ENCODE data around the gene AASDH.

DNA sequence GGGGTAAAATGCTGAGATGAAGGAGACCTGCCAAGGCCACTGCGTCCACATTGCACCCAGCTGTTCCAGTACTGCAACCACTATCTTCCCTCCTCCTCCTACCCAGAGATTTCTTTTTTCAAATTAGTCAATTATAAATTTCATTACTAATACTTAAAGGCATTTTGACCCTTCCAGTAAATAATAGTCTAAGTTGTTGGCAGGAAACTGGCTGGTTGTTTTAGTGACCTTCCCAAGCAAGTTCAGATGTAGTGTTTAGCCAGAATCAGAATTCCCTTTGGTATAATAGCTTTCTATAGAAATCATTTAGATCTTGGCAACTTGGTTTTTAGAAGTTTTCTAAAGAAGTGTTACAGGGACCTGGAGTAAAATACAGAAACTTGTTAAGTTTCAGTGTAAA lies 66.0 kb downstream of the AASDH start:
- TF ChIP-seq POLR2A (IDR thresholded peaks at IDR 0.05; ENCODE audit: low read depth, low read length) (no peak), BHLHE40 (IDR thresholded peaks at IDR 0.05; ENCODE audit: low read depth, low read length) (no peak), RAD21 (IDR thresholded peaks at IDR 0.05; ENCODE audit: low read length) (no peak), SMC3 (IDR thresholded peaks at IDR 0.05; ENCODE audit: low read depth, low read length) (no peak), RFX5 (IDR thresholded peaks at IDR 0.05; ENCODE audit: low read depth, low read length) (no peak), MAZ (IDR thresholded peaks at IDR 0.05; ENCODE audit: borderline replicate concordance, low read depth, low read length) (no peak), MXI1 (IDR thresholded peaks at IDR 0.05; ENCODE audit: borderline replicate concordance, low read depth, low read length) (no peak), RCOR1 (IDR thresholded peaks at IDR 0.05; ENCODE audit: insufficient replicate concordance, low read length) (no peak), CEBPB (IDR thresholded peaks at IDR 0.05; ENCODE audit: low read depth, low read length) (no peak), MAFK (IDR thresholded peaks at IDR 0.05; ENCODE audit: low read depth, low read length) (no peak)
- TF ChIP-seq, protein P1, sequence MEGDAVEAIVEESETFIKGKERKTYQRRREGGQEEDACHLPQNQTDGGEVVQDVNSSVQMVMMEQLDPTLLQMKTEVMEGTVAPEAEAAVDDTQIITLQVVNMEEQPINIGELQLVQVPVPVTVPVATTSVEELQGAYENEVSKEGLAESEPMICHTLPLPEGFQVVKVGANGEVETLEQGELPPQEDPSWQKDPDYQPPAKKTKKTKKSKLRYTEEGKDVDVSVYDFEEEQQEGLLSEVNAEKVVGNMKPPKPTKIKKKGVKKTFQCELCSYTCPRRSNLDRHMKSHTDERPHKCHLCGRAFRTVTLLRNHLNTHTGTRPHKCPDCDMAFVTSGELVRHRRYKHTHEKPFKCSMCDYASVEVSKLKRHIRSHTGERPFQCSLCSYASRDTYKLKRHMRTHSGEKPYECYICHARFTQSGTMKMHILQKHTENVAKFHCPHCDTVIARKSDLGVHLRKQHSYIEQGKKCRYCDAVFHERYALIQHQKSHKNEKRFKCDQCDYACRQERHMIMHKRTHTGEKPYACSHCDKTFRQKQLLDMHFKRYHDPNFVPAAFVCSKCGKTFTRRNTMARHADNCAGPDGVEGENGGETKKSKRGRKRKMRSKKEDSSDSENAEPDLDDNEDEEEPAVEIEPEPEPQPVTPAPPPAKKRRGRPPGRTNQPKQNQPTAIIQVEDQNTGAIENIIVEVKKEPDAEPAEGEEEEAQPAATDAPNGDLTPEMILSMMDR (conservative IDR thresholded peaks at IDR 0.05; ENCODE audit: low read depth, low read length) = no peak
- TF ChIP-seq, protein P2, sequence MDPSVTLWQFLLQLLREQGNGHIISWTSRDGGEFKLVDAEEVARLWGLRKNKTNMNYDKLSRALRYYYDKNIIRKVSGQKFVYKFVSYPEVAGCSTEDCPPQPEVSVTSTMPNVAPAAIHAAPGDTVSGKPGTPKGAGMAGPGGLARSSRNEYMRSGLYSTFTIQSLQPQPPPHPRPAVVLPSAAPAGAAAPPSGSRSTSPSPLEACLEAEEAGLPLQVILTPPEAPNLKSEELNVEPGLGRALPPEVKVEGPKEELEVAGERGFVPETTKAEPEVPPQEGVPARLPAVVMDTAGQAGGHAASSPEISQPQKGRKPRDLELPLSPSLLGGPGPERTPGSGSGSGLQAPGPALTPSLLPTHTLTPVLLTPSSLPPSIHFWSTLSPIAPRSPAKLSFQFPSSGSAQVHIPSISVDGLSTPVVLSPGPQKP (IDR thresholded peaks at IDR 0.05; ENCODE audit: borderline replicate concordance, low read depth, low read length) = no peak
- TF ChIP-seq, protein P3, sequence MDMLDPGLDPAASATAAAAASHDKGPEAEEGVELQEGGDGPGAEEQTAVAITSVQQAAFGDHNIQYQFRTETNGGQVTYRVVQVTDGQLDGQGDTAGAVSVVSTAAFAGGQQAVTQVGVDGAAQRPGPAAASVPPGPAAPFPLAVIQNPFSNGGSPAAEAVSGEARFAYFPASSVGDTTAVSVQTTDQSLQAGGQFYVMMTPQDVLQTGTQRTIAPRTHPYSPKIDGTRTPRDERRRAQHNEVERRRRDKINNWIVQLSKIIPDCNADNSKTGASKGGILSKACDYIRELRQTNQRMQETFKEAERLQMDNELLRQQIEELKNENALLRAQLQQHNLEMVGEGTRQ (IDR thresholded peaks at IDR 0.05; ENCODE audit: low read depth, low read length) = no peak

Data from IMR-90 (cell line).